CD4-positive, alpha-beta T cell treated with Interleukin-21 for 1 hour (primary cell): ENCODE results near the gene DNAJB13.
A peak's percentile ranks its signal among the peaks of the same experiment; 100 is the strongest.

Experiments
- DNase-seq: peaks from one replicate; pipeline ENCODE4 v3.0.0-alpha.2; 2020

The DNAJB13 gene

GRCh38 chr11:74018331-74019005 is 67.6 kb downstream of the DNAJB13 start:
- no peak for DNase-seq

- no peak for DNase-seq
Measured at GRCh38 chr11:74019104-74019738, 68.4 kb downstream of the DNAJB13 start.

GRCh38 chr11:74019860-74020259 is 69.0 kb downstream of the DNAJB13 start:
- peak; percentile 32 for DNase-seq
